A673 (cell line): Measurements from ENCODE around the gene KLHDC8B.

ENCODE experiments used
- EZH2 ChIP-seq: fragments of 200-600 bp; sonication (generic); IDR thresholded peaks from 2 replicates; pipeline ENCODE4 v1.6.1; 2017; ENCODE audit warnings: borderline replicate concordance, low read depth, mild to moderate bottlenecking, mixed read lengths, antibody characterized with exemption, low read length; ENCODE audit not compliant: poor library complexity, severe bottlenecking
- TF ChIP-seq, protein P1 (sequence below): fragments of 300-800, 200-600 bp; sonication (generic); conservative IDR thresholded peaks from 2 replicates; pipeline ENCODE4 v1.5.1; 2017; ENCODE audit warnings: low read depth, mild to moderate bottlenecking, antibody characterized with exemption, low read length, moderate library complexity, mixed read lengths

DNA sequence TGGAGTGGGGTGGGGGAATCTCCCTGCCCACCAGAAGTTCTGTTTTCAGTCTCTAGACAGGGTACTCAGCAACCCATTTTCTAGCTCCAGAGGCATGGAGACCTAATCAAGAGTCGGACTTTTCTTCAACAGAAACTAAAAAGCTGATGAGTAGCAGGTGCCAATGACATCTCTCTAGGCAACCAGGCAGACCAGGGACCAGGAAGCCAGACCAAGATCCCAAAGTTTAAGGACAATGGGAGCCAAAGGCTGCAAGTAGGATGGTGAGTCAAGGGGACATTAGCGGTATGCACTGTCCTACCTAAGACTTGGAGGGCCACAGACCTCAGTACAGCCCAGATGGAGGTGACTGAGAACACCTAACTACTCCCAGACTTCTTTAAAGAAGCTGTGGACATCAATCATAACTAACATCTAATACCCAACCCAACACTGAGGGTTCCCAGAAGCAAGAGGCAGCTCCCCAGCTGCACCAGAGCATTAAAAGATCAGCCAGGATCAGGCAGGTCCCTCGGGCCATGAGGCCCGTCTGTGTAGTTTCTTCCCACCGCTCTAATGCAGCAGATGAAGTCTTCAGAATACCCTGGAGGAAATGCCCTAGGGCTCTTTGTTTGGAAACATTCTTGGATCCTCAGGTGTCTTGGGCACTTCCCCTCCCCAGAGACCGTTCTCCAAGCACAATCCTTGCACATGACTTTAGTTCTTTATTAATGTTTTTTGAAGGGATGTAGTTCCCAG, 6.2 kb upstream of the KLHDC8B start:
- TF ChIP-seq, protein P1, sequence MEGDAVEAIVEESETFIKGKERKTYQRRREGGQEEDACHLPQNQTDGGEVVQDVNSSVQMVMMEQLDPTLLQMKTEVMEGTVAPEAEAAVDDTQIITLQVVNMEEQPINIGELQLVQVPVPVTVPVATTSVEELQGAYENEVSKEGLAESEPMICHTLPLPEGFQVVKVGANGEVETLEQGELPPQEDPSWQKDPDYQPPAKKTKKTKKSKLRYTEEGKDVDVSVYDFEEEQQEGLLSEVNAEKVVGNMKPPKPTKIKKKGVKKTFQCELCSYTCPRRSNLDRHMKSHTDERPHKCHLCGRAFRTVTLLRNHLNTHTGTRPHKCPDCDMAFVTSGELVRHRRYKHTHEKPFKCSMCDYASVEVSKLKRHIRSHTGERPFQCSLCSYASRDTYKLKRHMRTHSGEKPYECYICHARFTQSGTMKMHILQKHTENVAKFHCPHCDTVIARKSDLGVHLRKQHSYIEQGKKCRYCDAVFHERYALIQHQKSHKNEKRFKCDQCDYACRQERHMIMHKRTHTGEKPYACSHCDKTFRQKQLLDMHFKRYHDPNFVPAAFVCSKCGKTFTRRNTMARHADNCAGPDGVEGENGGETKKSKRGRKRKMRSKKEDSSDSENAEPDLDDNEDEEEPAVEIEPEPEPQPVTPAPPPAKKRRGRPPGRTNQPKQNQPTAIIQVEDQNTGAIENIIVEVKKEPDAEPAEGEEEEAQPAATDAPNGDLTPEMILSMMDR = no peak
- no peak for TF ChIP-seq EZH2
